Hypothalamus (tissue), 51 donors: ENCODE data around the gene LPIN1.

Source experiments
- DNase-seq, 51 donors: peaks; one replicate each; lab custom pipeline; 2025; lab: John Stamatoyannopoulos, UW

Gene LPIN1

GRCh38 chr2:11742702-11743357 is 3.6 kb upstream of the LPIN1 start:
- DNase-seq: no peak

- DNase-seq: no peak
Observed at GRCh38 chr2:11743366-11743765, 3.1 kb upstream of the LPIN1 start.

GRCh38 chr2:11743846-11744553 is 2.4 kb upstream of the LPIN1 start:
- peak in 48 of 51 donors; percentile 21 to 93 (median 80) for DNase-seq

- peak in 3 of 51 donors; percentile 22 to 56 (median 47) for DNase-seq
Observed at GRCh38 chr2:11744631-11745394, 1.6 kb upstream of the LPIN1 start.

GRCh38 chr2:11745613-11746375 is 638 bp upstream of the LPIN1 start:
- no peak for DNase-seq

GRCh38 chr2:11746807-11747459 is 501 bp downstream of the LPIN1 start:
- peak in 4 of 51 donors; percentile 32 to 69 (median 51) for DNase-seq

GRCh38 chr2:11748018-11748860 is 1.8 kb downstream of the LPIN1 start:
- no peak for DNase-seq

- DNase-seq: no peak
Observed at GRCh38 chr2:11748861-11749645, 2.6 kb downstream of the LPIN1 start.

- DNase-seq: peak in 1 of 51 donors; percentile 13
Observed at GRCh38 chr2:11749646-11750349, 3.4 kb downstream of the LPIN1 start.

GRCh38 chr2:11750422-11750821 is 4.0 kb downstream of the LPIN1 start:
- peak in 1 of 51 donors; percentile 21 for DNase-seq

GRCh38 chr2:11750917-11751316 is 4.5 kb downstream of the LPIN1 start:
- DNase-seq: no peak

GRCh38 chr2:11752906-11753305 is 6.5 kb downstream of the LPIN1 start:
- DNase-seq: no peak

GRCh38 chr2:11753452-11753885 is 7.0 kb downstream of the LPIN1 start:
- no peak for DNase-seq

GRCh38 chr2:11753886-11754699 is 7.7 kb downstream of the LPIN1 start:
- DNase-seq: peak in 4 of 51 donors; percentile 12 to 50 (median 18)

GRCh38 chr2:11754700-11755015 is 8.2 kb downstream of the LPIN1 start:
- DNase-seq: no peak

GRCh38 chr2:11757101-11757500 is 10.7 kb downstream of the LPIN1 start:
- DNase-seq: no peak

- no peak for DNase-seq
Observed at GRCh38 chr2:11758187-11758586, 11.8 kb downstream of the LPIN1 start.
